K562 (cell line): ENCODE results near the gene SYT1. TPM values are rescaled to one million over a fixed set of nuclear protein-coding genes. Genes with fewer than 3 reads are reported as not detected.

Experiments used
- ATAC-seq: fragments of 200-7000 bp; cut with Tn5 transposase; 3 replicates; pipeline ENCODE4 v1.9.1; 2020; ENCODE audit warnings: moderate library complexity
- BruUV-seq: library from RNA; stranded (reverse); fragments of 400-500 nt; replicated peaks from 2 replicates; lab custom pipeline; 2021; lab: Mats Ljungman, UMichigan
- CTCF ChIA-PET: fragments of 300-600 bp; formaldehyde crosslinking; extraction: SDS; loops from one replicate; lab custom pipeline; 2021; ENCODE audit warnings: low intra/inter-chr PET ratio; lab: Yijun Ruan, JAX
- POLR2A ChIA-PET: fragments of 300-600, 350-650 bp; sonication (Branson Sonifier 250); formaldehyde crosslinking; extraction: SDS; loops from one replicate; lab custom pipeline; 2021; ENCODE audit warnings: antibody characterized with exemption, inconsistent platforms; lab: Yijun Ruan, JAX
- DNase-seq, 4 experiments: peaks; one replicate each; pipeline versions ENCODE4 v3.0.0 to v3.0.0-alpha.2; 2011 to 2018; ENCODE audit warnings: low spot score in 3 of 4, mixed read lengths in 3 of 4; ENCODE audit errors: extremely low read depth in 1 of 4
- FAIRE-seq: peaks from 2 replicates; lab custom pipeline; 2011; peaks lifted over from hg19 to GRCh38; lab: Jason Lieb, UNC
- H2AFZ ChIP-seq: 2 replicates; pipeline ENCODE4 v1.6.0; 2011; ENCODE audit warnings: low read depth, low read length, control low read depth, inconsistent platforms
- H3K27ac ChIP-seq: fragments of 200-600 bp; 3 replicates; pipeline ENCODE4 v1.8.0; 2011; ENCODE audit warnings: low read depth, mild to moderate bottlenecking, control low read depth, inconsistent platforms, low read length, moderate library complexity, mixed read lengths; ENCODE audit errors: extremely low read depth
- H3K27me3 ChIP-seq, 2 experiments: fragments of 300-600 bp in 1 of 2; 2 replicates in 1 of 2; 3 replicates in 1 of 2; pipeline versions ENCODE4 v1.6.0 to v1.8.0; 2011; ENCODE audit warnings: inconsistent platforms in 2 of 2, low read length in 2 of 2, mild to moderate bottlenecking in 1 of 2, mixed read lengths in 1 of 2, moderate library complexity in 1 of 2; ENCODE audit not compliant: control insufficient read depth in 2 of 2, insufficient read depth in 2 of 2
- H3K36me3 ChIP-seq: fragments of 300-600 bp; 3 replicates; pipeline ENCODE4 v1.8.0; 2011; ENCODE audit warnings: mild to moderate bottlenecking, low read length, inconsistent platforms; ENCODE audit not compliant: control insufficient read depth, insufficient read depth
- H3K4me1 ChIP-seq, 2 experiments: fragments of 200-600 bp in 1 of 2; replicated peaks in 1 of 2; 2 replicates in 1 of 2; 3 replicates in 1 of 2; pipeline versions ENCODE4 v1.5.1 to v1.8.0; 2011; ENCODE audit warnings: inconsistent platforms in 2 of 2, low read length in 2 of 2, mild to moderate bottlenecking in 1 of 2, mixed read lengths in 1 of 2, moderate library complexity in 1 of 2; ENCODE audit not compliant: control insufficient read depth in 2 of 2, insufficient read depth in 2 of 2
- H3K4me2 ChIP-seq: 2 replicates; pipeline ENCODE4 v1.6.1; 2011; ENCODE audit warnings: low read length, control low read depth, inconsistent platforms, mixed read lengths; ENCODE audit not compliant: insufficient read depth
- H3K4me3 ChIP-seq: fragments of 200-600 bp; sonication (generic), shearing (Covaris generic); 2 replicates; pipeline ENCODE4 v1.5.1; 2016; ENCODE audit warnings: control low read depth, inconsistent platforms
- H3K79me2 ChIP-seq: fragments of 200-600 bp; 3 replicates; pipeline ENCODE4 v1.8.0; 2011; ENCODE audit warnings: low read length, inconsistent platforms; ENCODE audit not compliant: control insufficient read depth, insufficient read depth
- H3K9ac ChIP-seq, 2 experiments: 2 replicates each; pipeline versions ENCODE4 v1.6.0 to v1.6.1; 2011; ENCODE audit warnings: low read depth in 2 of 2, low read length in 2 of 2, control low read depth in 1 of 2, inconsistent platforms in 1 of 2, mild to moderate bottlenecking in 1 of 2, mixed read lengths in 1 of 2; ENCODE audit not compliant: insufficient read depth in 1 of 2
- H3K9me1 ChIP-seq: one replicate; pipeline ENCODE4 v1.6.0; 2011; ENCODE audit warnings: inconsistent platforms, mild to moderate bottlenecking, low read length, moderate library complexity; ENCODE audit not compliant: control insufficient read depth, insufficient read depth
- H3K9me3 ChIP-seq: replicated peaks from 2 replicates; pipeline ENCODE4 v1.5.1; 2011; ENCODE audit warnings: low read depth, low read length, inconsistent platforms; ENCODE audit not compliant: control insufficient read depth, insufficient read depth
- H4K20me1 ChIP-seq: replicated peaks from 2 replicates; pipeline ENCODE4 v1.6.1; 2011; ENCODE audit warnings: low read length, inconsistent platforms, mixed read lengths; ENCODE audit not compliant: control insufficient read depth, insufficient read depth
- ADNP ChIP-seq: fragments of 200-800 bp; sonication (Bioruptor generic); IDR thresholded peaks from 2 replicates; pipeline ENCODE4 v1.6.1; 2016; ENCODE audit warnings: missing genetic modification characterization, missing compliant biosample characterization
- ATF4 ChIP-seq: fragments of 450-650 bp; formaldehyde crosslinking; IDR thresholded peaks from 2 replicates; pipeline ENCODE4 v1.4.0; 2022; ENCODE audit warnings: mild to moderate bottlenecking, moderate library complexity
- ETV1 ChIP-seq: fragments of 450-650 bp; conservative IDR thresholded peaks from 2 replicates; pipeline ENCODE4 v1.6.1; 2016; ENCODE audit warnings: missing genetic modification characterization, control low read depth, low read depth, missing compliant biosample characterization
- EZH2 ChIP-seq: IDR thresholded peaks from 2 replicates; pipeline ENCODE4 v1.6.1; 2012; ENCODE audit warnings: low read depth, mild to moderate bottlenecking, inconsistent platforms, low read length, borderline replicate concordance
- HLTF ChIP-seq: fragments of 450-650 bp; IDR thresholded peaks from 2 replicates; pipeline ENCODE4 v1.6.1; 2016
- MEIS2 ChIP-seq: fragments of 450-650 bp; IDR thresholded peaks from 2 replicates; pipeline ENCODE4 v1.6.1; 2014; ENCODE audit warnings: mild to moderate bottlenecking; ENCODE audit not compliant: partially characterized antibody
- POLR2H ChIP-seq: IDR thresholded peaks from 2 replicates; pipeline ENCODE4 v1.6.1; 2016; ENCODE audit warnings: missing genetic modification characterization, low read depth, mild to moderate bottlenecking, control low read depth, missing compliant biosample characterization, moderate library complexity
- SMARCA4 ChIP-seq: fragments of 450-650 bp; IDR thresholded peaks from 2 replicates; pipeline ENCODE4 v1.6.1; 2016
- TOE1 ChIP-seq, 2 experiments: fragments of 450-650 bp in 1 of 2; sonication (generic) in 1 of 2; formaldehyde crosslinking in 1 of 2; IDR thresholded peaks; 2 replicates each; pipeline versions ENCODE4 v1.7.1 to v1.8.0; 2016 to 2022; ENCODE audit warnings: borderline replicate concordance in 2 of 2, mild to moderate bottlenecking in 2 of 2, antibody characterized with exemption in 1 of 2, inconsistent platforms in 1 of 2, low read depth in 1 of 2, missing genetic modification reagents in 1 of 2, moderate library complexity in 1 of 2
- U2AF2 ChIP-seq: fragments of 200-400 bp; formaldehyde crosslinking; optimal IDR thresholded peaks from 2 replicates; pipeline ENCODE3; 2017; ENCODE audit warnings: low read depth, mild to moderate bottlenecking, low read length
- WGBS: fragments of 100-300 bp; shearing (Covaris generic); methylation state at CpG from one replicate; pipeline ENCODE4 v1.1.6; 2016; ENCODE audit warnings: low coverage, mixed read lengths; ENCODE audit not compliant: insufficient coverage; ENCODE audit errors: missing lambda C conversion rate; 5-methylcytosine and 5-hydroxymethylcytosine counted together
- in situ Hi-C: fragments of 300-500 bp; cut with MboI; formaldehyde crosslinking; loops from 4 replicates; pipeline ENCODE4 v1.15.0; 2018; ENCODE audit warnings: inconsistent platforms, mixed read lengths
- intact Hi-C: fragments of 100-400 bp; cut with micrococcal nuclease; formaldehyde crosslinking; loops from 2 replicates; pipeline ENCODE4 v1.14.2; 2022
- polyA plus RNA-seq, 8 experiments: library from polyadenylated mRNA; depleted of rRNA in 4 of 8; stranded (reverse) in 5 of 8; unstranded in 3 of 8; fragments of >200 nt; fragmentation: Nextera tagmentation in 2 of 8; fragmentation: Illumina TruSeq in 1 of 8; extraction: Ambion mirVana in 2 of 8; extraction: Trizol in 1 of 8; gene quantifications; 2 replicates each; pipeline versions ENCODE4 v1.2.1 to v1.2.3, GENCODE V29; 2011 to 2014; ENCODE audit warnings: inconsistent platforms in 1 of 8, missing spikeins in 1 of 8
- total RNA-seq, 7 experiments: library from RNA; depleted of rRNA in 6 of 7; stranded (reverse); fragments of >200 nt in 6 of 7; fragmentation: Illumina TruSeq in 2 of 7; extraction: Trizol in 2 of 7; gene quantifications; 2 replicates each; pipeline versions ENCODE4 v1.2.1 to v1.2.3, GENCODE V29; 2011 to 2021; ENCODE audit warnings: low replicate concordance in 1 of 7
- TF ChIP-seq, protein P1 (sequence below): sonication (generic); formaldehyde crosslinking; IDR thresholded peaks from 2 replicates; pipeline ENCODE4 v1.8.0; 2022; ENCODE audit warnings: mild to moderate bottlenecking, missing genetic modification reagents
- TF ChIP-seq, protein P2 (sequence below), 2 experiments: IDR thresholded peaks in 1 of 2; conservative IDR thresholded peaks in 1 of 2; 2 replicates each; pipeline ENCODE4 v1.6.1; 2016; ENCODE audit warnings: low read depth in 2 of 2, mild to moderate bottlenecking in 1 of 2, missing compliant biosample characterization in 1 of 2, missing genetic modification characterization in 1 of 2, moderate library complexity in 1 of 2
- TF ChIP-seq, protein P3 (sequence below): fragments of 250-450 bp; sonication (Bioruptor Pico); IDR thresholded peaks from 2 replicates; pipeline ENCODE4 v1.8.0; 2021; ENCODE audit warnings: borderline replicate concordance, mild to moderate bottlenecking, moderate library complexity; ENCODE audit not compliant: poor library complexity, severe bottlenecking
- TF ChIP-seq, protein P4 (sequence below): fragments of 450-650 bp; formaldehyde crosslinking; IDR thresholded peaks from 2 replicates; pipeline ENCODE4 v1.4.0; 2020; ENCODE audit warnings: mild to moderate bottlenecking

SYT1 gene
- total and polyA plus RNA-seq, 9 of the 15 experiments (the other 6 are each of a cell fraction or from before 2014, with no cell fraction given), result 0.03 to 0.13 (median 0.07) TPM; not detected in 4

- no peaks in the 10 kb centered on the region for H3K27me3 ChIP-seq
- no peaks in the 10 kb centered on the region for H4K20me1 ChIP-seq
- H3K9me1 ChIP-seq, result no peaks in the 10 kb centered on the region
- H3K79me2 ChIP-seq, result no peaks in the 10 kb centered on the region
- WGBS, result 0% methylated on average over 2 of the region's 2 CpGs
- no peak overlapping the region for H3K27ac ChIP-seq
- no peak overlapping the region for H3K4me3 ChIP-seq
- H2AFZ ChIP-seq, result no peak overlapping the region
- FAIRE-seq, result no peak
- ChIA-PET CTCF (no interaction called here), POLR2A (no interaction called here)
- DNase-seq, result no peak
- H3K36me3 ChIP-seq, result no peaks in the 10 kb centered on the region
- H3K9me3 ChIP-seq, result no peaks in the 10 kb centered on the region
- no peak for ATAC-seq
- no peaks in the 10 kb centered on the region for H3K4me1 ChIP-seq
- H3K9ac ChIP-seq, result no peak overlapping the region
- no TSS peak for BruUV-seq
- intact Hi-C loops (no loop called here), in situ Hi-C loops (no loop called here)
- H3K4me2 ChIP-seq, result no peak overlapping the region
- TF ChIP-seq, protein P1, sequence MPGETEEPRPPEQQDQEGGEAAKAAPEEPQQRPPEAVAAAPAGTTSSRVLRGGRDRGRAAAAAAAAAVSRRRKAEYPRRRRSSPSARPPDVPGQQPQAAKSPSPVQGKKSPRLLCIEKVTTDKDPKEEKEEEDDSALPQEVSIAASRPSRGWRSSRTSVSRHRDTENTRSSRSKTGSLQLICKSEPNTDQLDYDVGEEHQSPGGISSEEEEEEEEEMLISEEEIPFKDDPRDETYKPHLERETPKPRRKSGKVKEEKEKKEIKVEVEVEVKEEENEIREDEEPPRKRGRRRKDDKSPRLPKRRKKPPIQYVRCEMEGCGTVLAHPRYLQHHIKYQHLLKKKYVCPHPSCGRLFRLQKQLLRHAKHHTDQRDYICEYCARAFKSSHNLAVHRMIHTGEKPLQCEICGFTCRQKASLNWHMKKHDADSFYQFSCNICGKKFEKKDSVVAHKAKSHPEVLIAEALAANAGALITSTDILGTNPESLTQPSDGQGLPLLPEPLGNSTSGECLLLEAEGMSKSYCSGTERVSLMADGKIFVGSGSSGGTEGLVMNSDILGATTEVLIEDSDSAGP (CRISPR knock-in tag), result no peak
- TF ChIP-seq U2AF2, result no peak
- TF ChIP-seq POLR2H (tag), result no peak
- TF ChIP-seq ETV1 (tag), result no peak
- TF ChIP-seq, protein P2, sequence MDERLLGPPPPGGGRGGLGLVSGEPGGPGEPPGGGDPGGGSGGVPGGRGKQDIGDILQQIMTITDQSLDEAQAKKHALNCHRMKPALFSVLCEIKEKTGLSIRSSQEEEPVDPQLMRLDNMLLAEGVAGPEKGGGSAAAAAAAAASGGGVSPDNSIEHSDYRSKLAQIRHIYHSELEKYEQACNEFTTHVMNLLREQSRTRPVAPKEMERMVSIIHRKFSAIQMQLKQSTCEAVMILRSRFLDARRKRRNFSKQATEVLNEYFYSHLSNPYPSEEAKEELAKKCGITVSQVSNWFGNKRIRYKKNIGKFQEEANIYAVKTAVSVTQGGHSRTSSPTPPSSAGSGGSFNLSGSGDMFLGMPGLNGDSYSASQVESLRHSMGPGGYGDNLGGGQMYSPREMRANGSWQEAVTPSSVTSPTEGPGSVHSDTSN (CRISPR knock-in tag; IDR thresholded peaks at IDR 0.05; ENCODE audit: low read depth), result no peak
- TF ChIP-seq, protein P2 (tag; conservative IDR thresholded peaks at IDR 0.05; ENCODE audit: low read depth), result no peak
- TF ChIP-seq ADNP, result no peak
- TF ChIP-seq, protein P3, sequence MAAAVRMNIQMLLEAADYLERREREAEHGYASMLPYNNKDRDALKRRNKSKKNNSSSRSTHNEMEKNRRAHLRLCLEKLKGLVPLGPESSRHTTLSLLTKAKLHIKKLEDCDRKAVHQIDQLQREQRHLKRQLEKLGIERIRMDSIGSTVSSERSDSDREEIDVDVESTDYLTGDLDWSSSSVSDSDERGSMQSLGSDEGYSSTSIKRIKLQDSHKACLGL, result no peak
- TF ChIP-seq, protein P4, sequence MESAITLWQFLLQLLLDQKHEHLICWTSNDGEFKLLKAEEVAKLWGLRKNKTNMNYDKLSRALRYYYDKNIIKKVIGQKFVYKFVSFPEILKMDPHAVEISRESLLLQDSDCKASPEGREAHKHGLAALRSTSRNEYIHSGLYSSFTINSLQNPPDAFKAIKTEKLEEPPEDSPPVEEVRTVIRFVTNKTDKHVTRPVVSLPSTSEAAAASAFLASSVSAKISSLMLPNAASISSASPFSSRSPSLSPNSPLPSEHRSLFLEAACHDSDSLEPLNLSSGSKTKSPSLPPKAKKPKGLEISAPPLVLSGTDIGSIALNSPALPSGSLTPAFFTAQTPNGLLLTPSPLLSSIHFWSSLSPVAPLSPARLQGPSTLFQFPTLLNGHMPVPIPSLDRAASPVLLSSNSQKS (CRISPR knock-in tag), result no peak
- TF ChIP-seq EZH2, result no peak
- no peak for TF ChIP-seq SMARCA4
- TF ChIP-seq HLTF, result no peak
- no peak for TF ChIP-seq TOE1 (IDR thresholded peaks at IDR 0.05; ENCODE audit: borderline replicate concordance)
- no peak for TF ChIP-seq TOE1 (CRISPR knock-in tag; IDR thresholded peaks at IDR 0.05; ENCODE audit: borderline replicate concordance, low read depth)
- no peak for TF ChIP-seq MEIS2
- TF ChIP-seq ATF4 (CRISPR knock-in tag), result no peak
Measured at GRCh38 chr12:79016181-79016580, 151.6 kb downstream of the SYT1 start.
